ENCODE results near the gene SAP30. TPM values are rescaled to one million over a fixed set of nuclear protein-coding genes. Genes with fewer than 3 reads are reported as not detected.

SAP30 gene
- total RNA-seq, 1 experiment from 2014 or later, result 27.3 TPM

DNA sequence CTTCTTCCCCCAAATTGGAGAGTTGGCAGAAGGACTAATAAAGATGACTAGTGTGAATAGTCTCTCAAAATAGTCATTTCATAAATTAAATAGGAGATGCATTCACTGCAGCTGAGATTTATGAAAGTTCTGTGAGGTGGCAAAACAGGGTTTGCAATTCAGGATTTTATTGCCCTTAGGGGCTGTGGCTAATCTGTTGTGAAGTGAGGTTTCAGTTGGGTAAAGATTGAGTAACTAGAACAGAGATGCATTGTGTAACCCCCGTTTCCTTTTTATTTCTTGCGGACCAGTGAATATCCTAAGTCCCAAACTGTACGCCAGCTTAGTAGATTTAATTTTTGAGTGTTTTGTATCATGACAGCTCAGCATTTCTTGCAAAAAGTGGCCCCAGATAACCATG lies 44.3 kb downstream of the SAP30 start:
- DNase-seq (ENCODE audit: low spot score), result no peak

DNA sequence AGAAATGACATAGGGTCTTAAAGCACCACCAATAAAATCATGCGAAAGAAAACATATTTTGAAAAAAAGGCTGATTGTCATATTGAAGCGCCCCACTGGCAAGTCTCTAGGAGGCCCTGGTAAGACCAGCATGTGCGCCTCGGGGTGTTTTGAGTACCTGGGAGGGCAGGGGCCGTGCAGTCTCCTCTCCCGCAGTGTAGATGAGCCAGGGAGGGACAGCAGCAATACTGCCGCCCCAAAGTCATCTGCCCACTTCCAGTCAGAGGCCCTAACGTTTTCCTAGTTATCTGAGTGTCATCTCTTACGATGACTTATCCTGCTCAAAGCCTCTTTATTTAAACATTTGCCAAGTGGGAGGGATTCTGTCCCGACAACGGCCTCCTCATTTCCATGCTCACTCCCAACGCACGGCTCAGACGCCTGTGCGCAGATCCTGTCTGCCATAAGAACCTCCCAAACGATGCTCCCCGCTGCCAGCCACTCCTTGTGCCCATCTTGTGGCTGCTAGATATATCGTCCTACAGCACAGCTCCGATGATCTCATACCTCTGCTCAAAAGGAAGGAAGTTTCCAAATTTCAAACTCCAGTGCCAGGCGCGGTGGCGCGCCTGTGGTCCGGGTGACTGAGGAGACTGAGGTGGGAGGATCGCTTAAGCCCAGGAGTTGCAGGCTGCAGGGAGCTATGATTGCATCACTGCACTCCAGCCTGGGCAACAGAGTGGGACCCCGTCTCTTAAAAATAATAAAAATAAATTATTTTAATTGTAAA lies 45.3 kb downstream of the SAP30 start:
- no peak for DNase-seq (ENCODE audit: low spot score)

DNA sequence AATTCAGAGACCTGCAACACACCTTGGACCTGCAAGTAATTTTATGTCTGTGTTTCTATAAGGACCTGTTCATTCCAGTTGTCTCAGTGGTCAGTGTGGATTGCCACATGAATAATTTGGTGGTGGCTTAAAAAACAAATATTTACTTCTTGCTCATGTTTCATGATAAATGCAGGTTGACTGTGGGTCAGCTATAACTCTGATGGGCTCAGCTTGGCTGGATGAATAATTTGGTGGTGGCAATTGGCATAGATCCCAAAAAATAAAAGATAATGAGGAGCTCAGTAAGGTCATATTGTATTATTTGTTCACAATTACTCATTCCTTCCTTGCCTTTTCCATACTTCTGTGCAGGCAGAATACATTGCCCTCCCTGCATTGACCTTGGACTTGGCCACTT lies 47.1 kb downstream of the SAP30 start:
- no peak for DNase-seq (ENCODE audit: low spot score)

- no peak for DNase-seq (ENCODE audit: low spot score)
Observed at GRCh38 chr4:173418639-173419038, 47.9 kb downstream of the SAP30 start.

- DNase-seq (ENCODE audit: low spot score), result no peak
Observed at GRCh38 chr4:173420324-173420752, 49.6 kb downstream of the SAP30 start.

DNA sequence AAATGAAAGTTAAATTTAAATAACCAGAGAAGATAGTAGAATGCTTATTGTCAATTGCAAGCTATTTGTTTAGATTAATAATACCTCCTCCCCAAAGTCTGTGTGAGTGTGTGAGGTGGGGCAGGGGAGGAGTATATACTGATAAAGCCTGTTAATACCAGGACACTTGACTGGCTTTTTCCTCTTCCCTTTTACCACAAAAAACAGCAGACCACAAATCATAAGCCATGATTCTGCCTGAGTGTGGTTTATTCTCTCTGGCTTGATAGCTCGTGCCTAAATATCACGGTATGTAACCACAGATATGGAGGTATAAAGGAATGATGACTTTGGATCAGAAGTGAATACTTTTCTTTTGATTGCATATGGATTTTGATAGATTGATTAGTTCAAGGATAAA lies 50.0 kb downstream of the SAP30 start:
- DNase-seq (ENCODE audit: low spot score), result no peak

- DNase-seq (ENCODE audit: low spot score), result no peak
Observed at GRCh38 chr4:173424899-173425805, 54.4 kb downstream of the SAP30 start.

DNA sequence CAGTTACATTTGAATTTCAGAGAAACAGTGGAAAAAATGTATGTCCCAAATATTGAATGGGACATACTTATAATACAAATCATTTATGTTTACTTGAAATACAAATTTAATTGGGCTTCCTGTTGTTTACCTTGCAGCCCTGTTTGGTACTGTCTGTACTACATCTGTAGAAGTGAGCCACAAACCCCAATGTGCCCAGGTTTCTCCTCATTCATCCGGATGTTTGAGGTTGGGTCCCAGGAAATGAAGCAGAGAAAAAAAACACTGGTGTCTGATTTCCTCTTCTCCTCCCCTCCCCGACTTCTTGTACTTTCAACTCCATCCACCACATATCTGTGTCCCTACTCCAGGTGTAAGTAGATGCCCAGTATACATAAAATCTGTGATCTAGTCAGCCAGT lies 55.3 kb downstream of the SAP30 start:
- DNase-seq (ENCODE audit: low spot score), result no peak

Other genes with a start within 250 kb of the SAP30 start
- gene GALNT7, start 202.1 kb upstream of the SAP30 start, total RNA-seq (2014; rRNA removed; shearing (Covaris generic)), result 56.7 and 57.1 TPM in 2 replicates
- gene HMGB2, start 36.6 kb upstream of the SAP30 start, total RNA-seq (2014; rRNA removed; shearing (Covaris generic)), result 153 and 219 TPM in 2 replicates
- gene SCRG1, start 28.2 kb downstream of the SAP30 start, total RNA-seq (2014; rRNA removed; shearing (Covaris generic)), result not detected in 2 replicates
- gene HAND2, start 159.3 kb downstream of the SAP30 start, total RNA-seq (2014; rRNA removed; shearing (Covaris generic)), result 0.06 and 1.2 TPM in 2 replicates